Kasumi-1 (cell line): ENCODE data around the gene EIF3D.

Source experiments
- DNase-seq, 2 experiments: peaks; one replicate each; lab custom pipeline; 2025; lab: John Stamatoyannopoulos, UW

The EIF3D gene

DNA sequence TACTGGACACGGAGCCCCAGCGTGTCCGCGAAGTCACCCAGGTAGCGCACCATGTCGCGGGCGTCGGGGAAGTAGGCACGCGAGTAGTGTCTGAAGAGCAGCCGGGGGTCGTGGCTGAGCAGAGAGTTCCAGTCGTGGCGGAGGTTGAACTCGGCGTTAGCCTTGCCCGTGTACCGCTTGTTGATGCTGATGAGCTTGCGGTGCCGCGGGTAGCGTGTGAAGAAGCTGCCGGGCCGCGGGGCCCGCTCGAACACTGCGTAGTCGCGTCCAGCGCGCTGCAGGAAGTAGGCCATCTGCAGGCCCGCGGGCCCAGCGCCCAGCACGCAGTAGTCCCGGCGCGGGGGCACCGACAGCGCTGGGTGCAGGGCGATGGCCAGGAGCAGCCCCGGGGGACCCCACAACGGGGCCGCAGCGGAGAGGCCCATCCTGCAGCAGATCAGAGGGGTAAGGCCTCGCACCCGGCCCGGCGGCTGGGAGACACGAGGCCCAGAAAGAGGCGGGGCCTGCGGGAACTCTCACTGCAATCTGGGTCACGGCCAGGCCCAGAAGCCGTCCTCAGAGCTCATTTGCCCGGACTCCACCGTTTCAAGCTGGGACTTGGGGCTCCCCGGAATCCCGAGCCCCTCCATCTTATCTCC lies 22.8 kb downstream of the EIF3D start:
- no peak for DNase-seq

DNA sequence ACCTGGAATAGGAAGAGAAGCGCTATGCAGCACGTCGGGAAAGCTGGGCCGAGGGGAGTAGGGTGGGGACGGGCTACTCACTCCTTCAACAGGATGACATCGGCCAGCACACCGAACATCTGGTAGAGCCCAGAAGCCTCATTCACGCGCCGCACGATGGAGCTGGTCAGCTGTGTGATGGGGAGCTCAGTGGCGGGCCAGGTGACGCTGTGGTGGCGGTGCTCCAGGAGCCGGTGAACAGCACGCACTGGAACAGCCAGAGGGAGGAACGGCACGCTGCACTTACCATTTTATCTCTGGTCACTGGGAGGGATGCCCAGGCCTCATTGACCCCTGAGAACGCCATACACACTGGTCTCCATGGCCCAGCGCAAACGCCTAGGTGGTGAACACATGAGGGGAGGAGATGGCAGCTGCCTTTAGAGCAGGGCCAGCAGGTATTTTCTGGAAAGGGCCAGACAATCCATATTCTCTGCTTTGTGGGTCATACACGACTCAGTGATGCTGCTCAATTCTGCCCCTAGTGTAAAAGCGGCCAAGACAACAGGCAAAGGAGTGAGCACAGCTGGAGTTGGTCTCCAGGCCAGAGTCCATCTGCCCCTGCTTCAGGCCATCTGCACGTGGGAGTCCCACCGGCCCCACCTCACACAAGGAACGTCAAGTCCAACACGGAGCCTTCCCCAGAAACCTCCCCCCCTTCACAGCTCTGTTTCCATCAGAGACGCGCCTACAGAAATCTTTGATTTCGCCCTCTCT lies 30.9 kb downstream of the EIF3D start:
- no peak for DNase-seq

GRCh38 chr22:36493690-36494110 lies 35.3 kb downstream of the EIF3D start:
- peak; percentile 90 to 97 for DNase-seq

DNA sequence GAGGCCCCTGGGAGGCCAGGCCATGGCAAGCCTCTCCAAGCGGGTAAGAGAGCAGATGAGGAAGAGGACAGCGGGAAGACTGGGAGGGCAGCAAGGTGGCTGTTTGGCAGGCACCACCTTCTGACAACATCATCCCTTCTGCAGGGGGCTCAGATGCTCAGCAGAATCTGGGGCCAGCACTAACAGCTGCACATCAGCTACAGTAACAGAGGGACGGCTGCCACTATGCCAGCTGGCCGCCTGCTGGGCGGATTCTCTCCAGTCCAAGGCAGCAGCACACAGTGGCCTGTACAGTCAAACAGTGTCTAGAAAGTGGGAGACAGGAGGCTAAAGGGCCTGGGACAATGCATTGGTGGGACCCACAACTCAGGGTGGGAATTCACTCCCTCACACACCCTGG lies 36.9 kb downstream of the EIF3D start:
- no peak for DNase-seq

GRCh38 chr22:36491155-36491554 lies 37.8 kb downstream of the EIF3D start:
- no peak for DNase-seq

DNA sequence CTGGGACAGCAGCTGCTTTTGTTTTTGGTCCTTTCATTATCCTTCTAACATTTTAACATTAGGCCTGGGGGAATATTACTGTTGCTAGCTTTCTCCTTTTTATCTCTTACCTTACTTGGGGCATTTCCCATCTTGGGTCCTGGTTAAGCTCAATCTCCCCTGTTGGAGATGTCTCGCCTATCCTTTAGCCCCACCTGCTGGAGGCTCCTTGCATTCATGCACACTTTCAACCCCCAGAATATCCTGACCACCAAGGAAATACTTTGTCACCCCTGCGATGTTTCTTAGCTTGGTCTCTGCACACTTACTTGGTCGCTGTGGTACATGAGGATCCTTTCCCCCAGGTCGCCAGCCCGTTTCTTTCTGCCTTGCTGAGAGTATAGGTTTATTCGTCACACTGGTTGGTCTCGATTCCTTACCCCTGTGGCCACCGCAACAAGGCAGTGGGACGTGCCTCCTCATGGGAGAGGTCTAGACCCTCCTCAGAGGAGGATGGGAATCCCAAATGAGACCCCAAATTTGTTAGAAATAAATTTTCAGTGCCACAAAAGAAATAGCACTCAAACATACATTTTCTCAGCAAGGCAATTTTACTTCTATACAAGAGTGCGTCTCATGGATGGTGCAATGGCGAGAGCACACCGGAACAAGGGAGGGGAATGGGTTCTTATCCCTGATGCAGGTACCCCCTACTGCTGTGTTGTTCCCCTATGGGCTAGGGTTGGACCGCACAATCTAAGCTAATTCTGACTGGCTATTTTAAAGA lies 42.2 kb downstream of the EIF3D start:
- DNase-seq, result peak; percentile 60 to 71

GRCh38 chr22:36481393-36482168 lies 47.4 kb downstream of the EIF3D start, which contains the start of gene TXN2:
TSS of gene TXN2 (minus strand) at chr22:36481640. CDS start at chr22:36480837, 803 bp downstream.
- peak; percentile 96 for DNase-seq

- DNase-seq, result peak in 1 of 2 experiments; percentile 83
These were observed 48.0 kb downstream of the EIF3D start for GRCh38 chr22:36480941-36481392.

DNA sequence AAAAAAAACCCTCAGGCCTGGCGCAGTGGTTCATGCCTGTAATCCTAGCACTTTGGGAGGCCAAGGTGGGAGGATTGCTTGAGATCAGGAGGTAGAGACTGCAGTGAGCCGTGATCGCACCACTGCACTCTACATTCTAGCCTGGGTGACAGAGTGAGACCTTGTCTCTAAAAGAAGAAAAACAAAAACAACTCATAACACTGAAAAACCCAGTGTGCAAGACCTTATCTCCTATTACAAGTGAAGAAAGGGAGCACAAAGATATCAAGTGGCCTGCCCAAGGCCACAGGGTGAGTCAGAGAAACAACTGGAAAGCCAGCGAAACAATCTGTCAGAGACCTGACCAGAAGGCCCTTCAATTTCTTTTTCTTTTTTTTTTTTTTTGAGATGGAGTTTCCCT lies 50.0 kb downstream of the EIF3D start:
- no peak for DNase-seq

GRCh38 chr22:36475341-36475740 lies 53.6 kb downstream of the EIF3D start:
- DNase-seq, result no peak

DNA sequence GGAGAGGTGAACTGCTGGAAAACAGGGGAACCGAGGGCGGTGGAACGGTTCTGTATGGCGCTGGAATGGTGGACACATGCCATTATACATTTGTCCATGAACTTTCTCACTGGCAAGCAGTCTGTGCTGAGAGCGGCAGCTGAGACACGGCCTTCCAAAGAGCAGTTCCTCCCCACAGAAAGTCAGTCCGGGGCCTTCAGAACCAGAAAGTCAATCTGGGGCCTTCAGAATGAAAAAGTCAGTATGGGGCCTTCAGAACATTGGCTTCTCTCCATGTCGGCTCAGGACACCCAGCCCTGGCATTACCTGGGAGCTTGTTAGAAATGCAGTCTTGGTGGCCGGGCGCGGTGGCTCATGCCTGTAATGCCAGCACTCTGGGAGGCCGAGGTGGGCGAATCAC lies 56.3 kb downstream of the EIF3D start:
- DNase-seq, result no peak

GRCh38 chr22:36471341-36471821 lies 57.6 kb downstream of the EIF3D start:
- DNase-seq, result no peak

DNA sequence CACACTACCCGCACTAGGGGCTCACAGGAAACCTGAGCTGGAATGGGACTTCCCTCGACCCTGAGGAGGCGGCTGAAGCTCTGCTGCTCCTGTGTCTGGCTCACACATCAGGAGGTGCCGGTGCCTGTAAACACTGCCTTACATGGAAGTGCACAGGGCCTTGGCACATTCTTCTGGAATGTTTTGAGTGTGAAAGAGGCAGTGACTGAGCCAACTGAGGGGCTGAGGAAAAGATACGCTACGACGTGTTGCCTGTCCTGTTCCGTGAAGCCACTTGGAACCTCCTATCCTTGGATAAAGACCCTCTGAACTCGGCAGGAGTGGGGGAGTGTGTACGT lies 58.0 kb downstream of the EIF3D start:
- no peak for DNase-seq

GRCh38 chr22:36470162-36470993 lies 58.6 kb downstream of the EIF3D start:
- peak; percentile 81 to 84 for DNase-seq

- DNase-seq, result no peak
These were observed 59.8 kb downstream of the EIF3D start for GRCh38 chr22:36469094-36469710.

DNA sequence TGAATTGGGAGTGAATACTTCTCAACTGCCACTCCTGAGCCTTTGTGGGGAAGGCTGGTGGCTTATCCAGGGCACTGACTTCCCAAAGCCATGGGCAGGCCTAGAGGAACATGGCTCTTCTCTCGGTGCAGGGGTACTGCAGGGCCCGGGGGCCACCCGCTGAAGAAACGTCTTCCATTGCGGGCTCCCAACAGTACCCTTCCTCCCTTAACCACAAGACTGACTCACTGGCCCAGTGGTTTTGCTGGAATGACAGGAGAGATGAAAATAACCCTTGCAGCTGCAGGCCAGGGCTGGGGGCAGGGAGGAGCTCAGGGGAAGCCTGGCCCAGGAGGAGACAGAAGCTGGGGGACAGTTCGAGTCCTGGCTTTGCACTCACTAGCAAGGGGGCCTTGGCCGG lies 61.0 kb downstream of the EIF3D start:
- DNase-seq, result peak; percentile 61 to 77

DNA sequence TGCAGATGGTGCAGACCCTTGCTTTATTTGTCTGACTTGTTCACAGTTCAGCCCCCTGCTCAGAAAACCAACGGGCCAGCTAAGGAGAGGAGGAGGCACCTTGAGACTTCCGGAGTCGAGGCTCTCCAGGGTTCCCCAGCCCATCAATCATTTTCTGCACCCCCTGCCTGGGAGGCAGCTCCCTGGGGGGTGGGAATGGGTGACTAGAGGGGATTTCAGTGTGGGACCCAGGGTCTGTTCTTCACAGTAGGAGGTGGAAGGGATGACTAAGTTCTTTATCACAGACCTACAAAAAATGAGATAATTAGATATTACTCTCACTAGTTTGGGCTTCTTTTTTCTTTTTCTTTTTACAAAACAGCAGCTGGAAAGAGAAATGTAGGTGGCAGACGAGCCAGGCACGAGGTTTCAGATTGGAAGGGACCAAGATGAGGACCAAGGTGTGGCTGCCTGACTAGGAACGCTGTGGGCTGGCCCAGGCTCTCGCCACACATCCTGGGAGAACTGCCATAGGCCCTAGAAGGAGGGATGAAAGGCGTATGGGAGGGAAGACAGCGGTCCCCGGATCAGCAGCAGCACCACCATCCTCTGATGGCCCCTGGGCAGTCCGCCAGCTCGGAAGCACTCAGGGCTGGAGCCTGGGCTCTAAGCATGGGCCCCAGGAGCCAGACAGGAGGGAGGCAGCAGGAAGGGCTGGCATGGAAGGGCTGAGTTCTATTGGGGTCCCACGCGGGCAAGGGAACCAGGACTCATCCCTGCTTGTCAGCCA lies 61.7 kb downstream of the EIF3D start:
- DNase-seq, result no peak

DNA sequence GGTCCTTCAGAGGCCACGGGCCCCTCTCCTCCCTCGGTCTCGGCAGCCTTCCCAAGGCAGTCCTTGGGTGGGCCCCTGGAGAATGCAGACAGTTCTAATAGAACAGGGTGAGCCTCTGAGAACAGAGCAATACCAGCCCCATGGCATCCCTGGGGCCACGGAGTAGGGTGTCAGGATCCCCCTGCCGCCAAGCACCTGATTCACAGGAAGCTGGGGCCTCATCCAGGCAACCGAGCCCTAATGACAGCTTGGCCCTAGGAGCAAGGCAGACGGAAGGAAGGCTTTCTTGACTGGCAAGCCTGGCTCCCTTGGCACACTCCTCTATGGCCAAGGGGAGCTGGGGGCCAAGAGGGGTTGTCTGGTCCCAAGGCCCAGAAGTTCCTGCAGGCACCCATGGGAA lies 62.7 kb downstream of the EIF3D start:
- DNase-seq, result no peak

DNA sequence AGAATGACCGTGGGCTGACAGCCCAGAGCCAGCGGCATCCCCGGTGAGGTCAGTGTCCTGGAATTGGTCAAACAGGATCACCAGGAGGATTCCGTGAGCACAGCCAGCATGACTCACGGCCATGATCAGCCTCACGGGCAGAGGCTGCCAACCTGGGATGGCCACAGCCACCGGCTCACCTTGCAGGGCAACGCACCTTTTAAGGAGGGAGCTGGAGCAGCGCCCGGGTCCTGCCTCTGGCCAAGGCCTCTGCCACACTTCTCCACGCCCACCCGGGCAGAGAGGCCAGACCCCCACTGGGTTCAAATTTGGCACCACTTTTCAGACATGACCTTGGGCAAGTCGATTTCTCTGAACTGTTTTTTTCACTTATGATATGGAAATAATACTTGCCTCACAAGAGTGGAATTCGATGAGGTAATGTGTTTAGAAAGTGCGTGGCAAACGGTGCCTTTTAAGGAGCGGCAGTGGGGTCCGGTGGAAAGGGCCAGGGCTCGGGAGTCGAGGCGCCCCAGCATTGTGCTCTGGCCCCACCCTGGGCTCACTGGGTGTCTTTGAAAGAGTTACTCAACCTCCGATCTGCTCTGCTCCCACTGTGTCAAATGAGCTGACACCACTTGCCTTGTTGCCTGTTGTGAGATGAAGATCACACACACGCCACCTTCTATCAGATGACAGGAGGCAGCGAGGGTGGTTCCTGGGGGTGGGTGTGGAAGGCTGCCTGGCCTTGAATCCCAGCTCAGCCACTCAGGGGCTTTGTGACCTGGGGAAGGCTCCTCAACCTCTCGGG lies 63.5 kb downstream of the EIF3D start:
- no peak for DNase-seq
